ENCODE results near the gene RTP3. TPM values are rescaled to one million over a fixed set of nuclear protein-coding genes. Genes with fewer than 3 reads are reported as not detected.
"Not testable (repeated sequence)": the region's sequence is repeated elsewhere in the genome, so short reads cannot be mapped to it uniquely, and the experiment has no call there.

RTP3 gene
- total RNA-seq, 4 donors from 2014 or later = not detected

DNA sequence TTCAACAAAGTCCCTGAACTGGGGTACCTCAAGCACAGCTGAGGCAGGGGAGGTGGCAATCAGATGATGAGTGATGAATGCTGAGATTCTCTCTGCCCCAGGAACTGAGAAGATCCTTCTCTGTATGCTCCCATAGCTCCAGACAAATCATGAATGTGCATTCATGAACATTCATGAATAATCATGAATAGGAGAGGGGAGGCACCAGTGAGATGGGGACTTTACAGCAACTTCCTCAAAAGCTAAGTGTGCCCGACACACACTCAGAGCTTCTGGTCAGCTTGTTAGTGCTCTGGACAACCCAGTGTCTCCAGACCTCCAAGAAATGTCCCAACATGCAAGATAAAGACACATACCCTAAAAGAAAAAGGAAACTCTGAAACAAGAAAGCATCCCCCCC lies 44.1 kb downstream of the RTP3 start:
- intact Hi-C loops (cut with DNase I; ENCODE audit: low total_unique reads) = no loop called here
- peak in 1 of 2 donors; percentile 3 for DNase-seq (ENCODE audit: low spot score in 2 of 2)
- TF ChIP-seq CTCF (IDR thresholded peaks at IDR 0.05) (no peak), POLR2A (IDR thresholded peaks at IDR 0.05) (no peak)
- H3K4me3 ChIP-seq (ENCODE audit: low read depth, poor library complexity, severe bottlenecking) = no peak overlapping the region
- WGBS, 2 donors = 80 to 90% methylated on average over 1 of the region's 1 CpG

DNA sequence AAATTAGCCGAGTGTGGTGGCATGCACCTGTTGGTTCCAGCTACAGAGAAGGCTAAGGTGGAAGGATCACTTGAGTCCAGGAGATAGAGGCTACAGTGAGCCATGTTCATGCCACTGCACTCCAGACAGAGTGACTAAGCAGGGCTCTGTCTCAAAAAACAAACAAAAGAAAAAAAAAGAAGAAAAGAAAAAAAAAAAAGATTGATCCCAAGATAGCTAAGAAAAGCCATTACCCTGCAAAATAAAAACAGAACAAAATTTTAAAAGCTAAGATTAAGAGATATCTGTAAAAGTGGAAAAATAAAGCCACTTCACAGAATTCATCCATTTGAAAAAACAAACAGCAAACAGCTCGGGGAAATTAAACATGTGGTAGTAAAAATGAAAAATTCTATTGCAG lies 44.6 kb downstream of the RTP3 start:
- 85 to 91% methylated on average over 2 of the region's 2 CpGs for WGBS, 2 donors
- intact Hi-C loops (cut with DNase I; ENCODE audit: low total_unique reads) = no loop called here
- TF ChIP-seq POLR2A (IDR thresholded peaks at IDR 0.05) (no peak), CTCF (IDR thresholded peaks at IDR 0.05) (no peak)
- H3K4me3 ChIP-seq (ENCODE audit: low read depth, poor library complexity, severe bottlenecking) = no peak overlapping the region
- peak in 1 of 2 donors; percentile 5 for DNase-seq (ENCODE audit: low spot score in 2 of 2)

- TF ChIP-seq POLR2A (IDR thresholded peaks at IDR 0.05) (no peak), CTCF (IDR thresholded peaks at IDR 0.05) (no peak)
- intact Hi-C loops (cut with DNase I; ENCODE audit: low total_unique reads) = no loop called here
- 94 to 95% methylated on average over 5 of the region's 5 CpGs for WGBS, 2 donors
- DNase-seq (ENCODE audit: low spot score in 2 of 2) = peak in 1 of 2 donors; percentile 6
- no peak overlapping the region for H3K4me3 ChIP-seq (ENCODE audit: low read depth, poor library complexity, severe bottlenecking)
Measured at GRCh38 chr3:46542801-46543201, 45.0 kb downstream of the RTP3 start.

- H3K4me3 ChIP-seq (ENCODE audit: low read depth, poor library complexity, severe bottlenecking) = no peak overlapping the region
- intact Hi-C loops (cut with DNase I; ENCODE audit: low total_unique reads) = no loop called here
- WGBS, 2 donors = 87% methylated on average over 17 of the region's 17 CpGs
- TF ChIP-seq POLR2A (IDR thresholded peaks at IDR 0.05) (no peak), CTCF (IDR thresholded peaks at IDR 0.05) (no peak)
- DNase-seq (ENCODE audit: low spot score in 2 of 2) = peak in 1 of 2 donors; percentile 2
Measured at GRCh38 chr3:46544771-46545503, 47.2 kb downstream of the RTP3 start.

- WGBS, 2 donors = 81 to 88% methylated on average over 6 of the region's 6 CpGs
- TF ChIP-seq POLR2A (IDR thresholded peaks at IDR 0.05) = no peak
Measured at GRCh38 chr3:46545818-46546630, 48.2 kb downstream of the RTP3 start.

DNA sequence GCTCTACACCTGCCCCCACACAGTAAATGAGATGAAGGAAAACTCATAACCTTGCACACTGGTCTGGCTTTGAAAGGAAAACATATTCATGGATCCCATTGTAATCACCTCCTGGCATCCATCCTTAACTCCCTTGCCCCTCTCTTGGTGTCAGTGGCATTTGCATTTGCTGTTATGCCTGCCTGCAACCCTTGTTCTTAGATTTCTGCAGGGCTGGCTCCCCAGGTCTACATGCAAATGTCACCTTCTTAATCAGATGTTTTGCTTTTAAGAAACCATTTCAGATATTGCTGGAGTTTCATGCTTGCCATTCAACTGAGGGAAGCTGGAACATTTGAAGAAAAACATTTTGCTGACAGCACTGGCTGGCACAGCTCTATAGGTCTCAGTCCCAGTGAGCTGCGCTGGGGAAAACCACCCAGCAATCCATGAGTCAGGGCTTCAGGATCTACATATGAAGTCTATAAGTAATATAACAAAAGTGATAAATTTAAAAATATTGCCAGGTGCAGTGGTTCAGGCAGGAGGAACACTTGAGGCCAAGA lies 49.2 kb downstream of the RTP3 start:
- no peak overlapping the region for H3K4me3 ChIP-seq (ENCODE audit: low read depth, poor library complexity, severe bottlenecking)
- TF ChIP-seq POLR2A (IDR thresholded peaks at IDR 0.05) = no peak
- no peak for TF ChIP-seq CTCF (IDR thresholded peaks at IDR 0.05)
- DNase-seq (ENCODE audit: low spot score in 2 of 2) = peak; percentile 0 to 20
- intact Hi-C loops (cut with DNase I; ENCODE audit: low total_unique reads) = no loop called here
- 52 to 59% methylated on average over 1 of the region's 1 CpG for WGBS, 2 donors

More at GRCh38 chr3:46545818-46546630, 48.2 kb downstream of the RTP3 start:
- peak in 1 of 2 donors; percentile 1 for DNase-seq (ENCODE audit: low spot score in 2 of 2)
- intact Hi-C loops (cut with DNase I; ENCODE audit: low total_unique reads) = no loop called here
- no peak overlapping the region for H3K4me3 ChIP-seq (ENCODE audit: low read depth, poor library complexity, severe bottlenecking)

- peak in 1 of 2 donors; percentile 43 for DNase-seq (ENCODE audit: low spot score in 2 of 2)
- WGBS, 2 donors = 92% methylated on average over 3 of the region's 3 CpGs
Measured at GRCh38 chr3:46548611-46549010, 50.8 kb downstream of the RTP3 start.

More at GRCh38 chr3:46548611-46549010, 50.8 kb downstream of the RTP3 start:
- intact Hi-C loops (cut with DNase I; ENCODE audit: low total_unique reads); H3K4me3 ChIP-seq (ENCODE audit: low read depth, poor library complexity, severe bottlenecking): not testable (repeated sequence)
